Activated CD8-positive, alpha-beta memory T cell treated with anti-CD3 and anti-CD28 coated beads for 24 hours (primary cell): ENCODE results near the gene PPP1R14B.
"Not testable (repeated sequence)": the region's sequence is repeated elsewhere in the genome, so short reads cannot be mapped to it uniquely, and the experiment has no call there.

ENCODE experiments used
- DNase-seq: peaks from one replicate; pipeline ENCODE4 v3.0.0-alpha.2; 2020

PPP1R14B gene

GRCh38 chr11:64260147-64260708 is 13.5 kb upstream of the PPP1R14B start:
- no peak for DNase-seq

GRCh38 chr11:64259533-64260067 is 12.9 kb upstream of the PPP1R14B start:
- DNase-seq = no peak

GRCh38 chr11:64258946-64259532 is 12.3 kb upstream of the PPP1R14B start:
- no peak for DNase-seq

- DNase-seq = no peak
Observed at GRCh38 chr11:64258356-64258755, 11.6 kb upstream of the PPP1R14B start.

- DNase-seq = no peak
Observed at GRCh38 chr11:64256300-64256699, 9.6 kb upstream of the PPP1R14B start.

GRCh38 chr11:64255135-64256128 is 8.7 kb upstream of the PPP1R14B start:
- no peak for DNase-seq

DNA sequence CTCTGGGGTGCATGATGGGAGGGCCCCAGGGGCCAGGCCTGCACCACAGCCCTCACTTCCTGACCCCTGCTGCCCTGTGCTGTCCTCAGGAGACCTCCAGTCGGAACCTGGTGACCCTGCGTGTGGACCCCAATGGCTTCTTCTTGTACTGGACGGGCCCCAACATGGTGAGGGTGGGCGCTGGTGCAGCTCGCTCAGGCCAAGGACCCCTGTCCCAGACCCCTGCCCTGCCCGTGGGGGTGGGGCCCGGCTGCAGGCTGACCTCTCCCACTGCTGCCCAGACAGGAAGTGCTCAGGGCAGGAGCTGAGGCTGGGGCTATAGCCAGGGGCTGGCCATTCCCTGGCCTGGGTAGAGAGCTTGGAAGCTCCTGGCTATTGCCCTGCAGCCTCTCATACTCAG is 7.6 kb upstream of the PPP1R14B start:
- DNase-seq = no peak

DNA sequence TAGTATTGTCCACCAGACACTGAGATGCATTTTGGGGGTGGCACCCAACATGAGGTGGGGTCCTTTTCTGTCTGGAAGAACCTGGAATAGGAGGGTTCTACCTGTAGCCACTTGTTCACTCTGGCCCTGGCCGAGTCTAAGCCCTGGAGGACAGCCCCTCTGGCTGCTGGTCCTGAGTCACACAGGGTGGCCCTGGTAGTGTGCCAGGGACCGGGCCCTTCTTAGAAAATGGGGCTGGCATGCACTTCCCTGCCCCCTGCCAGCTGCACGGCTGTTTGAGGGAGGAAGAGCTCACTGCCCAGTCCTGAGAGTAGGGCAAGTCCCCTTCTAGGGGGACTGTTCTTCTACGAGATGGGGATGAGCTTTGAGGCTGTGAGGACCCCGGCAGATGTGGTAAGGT is 6.7 kb upstream of the PPP1R14B start:
- no peak for DNase-seq

- no peak for DNase-seq
Observed at GRCh38 chr11:64253043-64253442, 6.3 kb upstream of the PPP1R14B start.

DNA sequence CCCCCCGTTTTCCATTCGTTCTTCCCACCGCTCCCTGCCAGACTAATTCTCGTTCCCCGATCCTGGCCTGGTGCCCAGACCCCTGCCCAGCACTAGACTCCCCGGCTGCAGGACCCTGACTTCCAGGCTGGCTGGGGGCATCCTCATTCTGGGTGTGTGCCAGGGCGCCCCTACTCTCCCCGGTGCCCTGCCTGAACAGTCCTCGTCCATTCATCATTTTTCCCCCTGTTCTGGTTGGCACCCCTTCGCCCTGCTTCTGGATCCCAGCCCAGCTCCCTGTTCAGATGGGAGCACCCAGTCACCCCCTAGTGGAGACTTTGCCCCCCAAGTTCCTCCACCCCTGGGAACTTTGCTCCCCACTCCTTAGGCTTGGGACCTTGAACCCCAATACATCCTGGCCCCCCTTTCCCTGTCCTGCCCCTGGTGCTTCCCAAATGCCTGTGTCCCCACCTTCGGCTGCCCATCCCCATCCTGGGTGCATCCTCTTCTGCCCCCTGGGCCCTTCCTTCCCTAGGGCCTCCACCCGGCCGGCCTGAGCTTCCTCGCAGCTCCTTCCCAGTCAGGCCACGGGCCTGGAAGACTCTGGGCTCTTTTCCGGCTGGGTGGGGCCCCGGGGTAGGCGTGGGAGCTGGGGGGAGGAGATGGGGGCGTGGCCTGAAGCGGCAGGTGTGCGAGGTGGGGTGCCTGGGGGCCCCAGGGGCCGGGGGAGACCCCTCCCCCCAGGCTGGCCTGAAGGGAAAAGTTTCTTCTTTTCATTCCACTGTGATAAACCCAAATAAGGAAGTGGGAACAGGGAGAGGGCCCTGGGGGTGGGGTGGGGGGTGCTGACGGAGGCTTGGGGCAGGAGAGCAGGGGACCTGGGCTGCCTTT is 5.5 kb upstream of the PPP1R14B start:
- DNase-seq = peak; percentile 63

- no peak for DNase-seq
Observed at GRCh38 chr11:64251753-64252002, 4.9 kb upstream of the PPP1R14B start.

DNA sequence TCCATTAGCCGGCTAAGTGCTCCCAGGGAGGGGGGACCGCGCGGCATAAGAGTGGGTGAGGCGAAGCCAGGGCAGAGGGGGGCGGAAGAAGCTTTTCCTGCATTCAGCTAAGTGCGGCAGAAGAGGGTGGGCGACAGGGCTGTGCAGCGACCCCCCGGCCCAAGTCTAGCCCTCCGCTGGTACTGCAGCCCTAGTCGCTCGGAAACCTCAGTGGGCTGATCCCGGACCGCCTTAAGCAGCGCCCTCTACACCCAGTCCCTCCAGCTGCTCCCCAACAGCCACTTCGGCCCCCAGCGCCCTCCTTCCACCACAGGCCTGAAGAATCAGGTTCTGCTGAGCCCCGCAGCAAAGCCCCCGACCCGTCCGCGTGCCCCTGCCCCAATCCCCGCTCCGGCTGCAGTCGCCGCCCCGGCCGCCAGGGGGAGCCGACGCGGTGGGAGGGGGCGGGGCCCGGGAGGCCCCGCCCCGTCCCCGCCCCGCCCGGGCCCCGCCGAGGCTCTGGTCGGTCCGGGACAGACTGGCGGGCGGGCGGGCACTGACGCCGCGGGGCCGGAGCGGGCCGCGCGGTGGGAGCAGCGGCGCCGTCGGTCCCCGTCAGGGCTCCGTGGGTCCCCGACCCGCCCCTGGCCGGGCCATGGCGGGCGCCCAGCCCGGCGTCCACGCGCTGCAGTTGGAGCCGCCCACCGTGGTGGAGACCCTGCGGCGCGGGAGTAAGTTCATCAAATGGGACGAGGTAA is 4.4 kb upstream of the PPP1R14B start, which contains the start of gene PLCB3:
TSS of gene PLCB3 (plus strand) at position 515 of the 737 bp plus-strand sequence. CDS start at position 635, 120 bp downstream.
- peak; percentile 93 for DNase-seq

DNA sequence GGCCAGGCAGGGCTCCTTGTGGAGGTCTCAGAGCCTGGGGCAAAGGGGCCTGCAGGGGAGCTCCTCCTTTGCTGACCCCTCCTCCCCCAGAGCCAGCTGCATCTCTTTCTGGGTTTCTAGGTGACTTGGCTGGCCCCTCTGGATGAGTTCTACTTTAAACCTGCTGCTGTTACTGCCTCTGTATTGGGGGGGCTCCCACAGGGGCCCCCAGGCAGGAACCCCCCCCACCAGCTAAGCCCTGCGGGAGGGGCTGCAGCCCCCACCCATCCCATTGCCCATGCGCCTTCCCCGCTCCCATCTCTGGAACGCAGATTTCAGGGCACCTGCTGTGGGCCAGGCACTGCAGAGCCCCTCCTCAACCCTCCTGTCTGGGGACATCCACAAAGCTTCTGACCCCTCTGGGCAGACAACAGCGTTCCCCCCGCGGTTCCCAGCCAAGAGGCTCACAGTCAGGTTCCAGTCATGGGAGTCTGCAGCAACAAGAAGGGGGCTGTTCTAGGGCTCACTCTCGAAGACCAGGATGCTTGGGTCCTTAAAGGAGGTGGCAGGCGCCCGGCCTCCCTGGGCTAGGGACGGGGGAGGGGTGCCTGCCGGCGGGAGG is 3.8 kb upstream of the PPP1R14B start:
- no peak for DNase-seq

DNA sequence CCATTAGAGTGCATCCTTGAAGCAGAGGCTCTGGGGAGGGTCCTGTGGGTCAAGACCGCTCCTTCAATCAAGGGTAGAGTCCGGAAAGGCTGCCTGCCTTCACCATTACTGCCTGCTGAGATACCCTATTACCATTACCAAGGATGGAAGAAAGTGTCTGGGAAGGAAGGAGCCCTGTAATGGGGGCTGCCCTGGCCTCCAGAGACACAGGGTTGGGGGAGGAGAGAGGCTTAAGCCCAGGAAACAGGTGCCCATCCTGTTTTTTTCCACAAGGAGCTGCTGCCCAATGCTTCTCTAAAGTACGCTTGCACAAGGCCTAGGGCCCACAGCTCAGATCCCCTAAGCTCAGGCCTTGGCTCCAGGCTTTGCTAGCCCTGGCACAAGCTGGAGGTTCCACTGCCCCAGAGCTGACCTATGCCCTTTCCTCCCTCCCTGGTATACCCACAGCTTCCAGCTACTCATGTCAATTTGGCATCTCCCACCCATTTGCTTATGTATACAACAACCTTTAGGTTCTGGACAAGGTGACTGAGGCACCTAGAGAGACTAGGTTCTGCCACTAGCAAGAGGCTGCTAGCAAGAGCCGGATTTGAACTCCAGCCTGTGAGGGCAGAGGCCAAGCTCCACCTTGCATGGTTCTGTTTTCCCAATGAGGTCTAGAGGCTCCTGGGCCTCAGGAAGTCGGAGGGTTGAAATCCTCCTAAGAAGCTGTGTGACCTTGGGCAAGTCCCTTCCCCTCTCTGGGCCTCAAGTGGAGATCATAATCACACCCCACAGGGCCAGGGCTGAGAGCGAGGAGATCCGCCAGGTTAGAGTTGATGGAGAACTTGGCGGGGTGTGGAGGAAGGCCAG is 3.0 kb upstream of the PPP1R14B start:
- DNase-seq = no peak

GRCh38 chr11:64249038-64249437 is 2.3 kb upstream of the PPP1R14B start:
- DNase-seq = no peak

GRCh38 chr11:64248578-64248977 is 1.8 kb upstream of the PPP1R14B start:
- no peak for DNase-seq

- no peak for DNase-seq
Observed at GRCh38 chr11:64247729-64248531, 1.2 kb upstream of the PPP1R14B start.

- not testable (repeated sequence) for DNase-seq
Observed at GRCh38 chr11:64246621-64246870, 197 bp downstream of the PPP1R14B start.

DNA sequence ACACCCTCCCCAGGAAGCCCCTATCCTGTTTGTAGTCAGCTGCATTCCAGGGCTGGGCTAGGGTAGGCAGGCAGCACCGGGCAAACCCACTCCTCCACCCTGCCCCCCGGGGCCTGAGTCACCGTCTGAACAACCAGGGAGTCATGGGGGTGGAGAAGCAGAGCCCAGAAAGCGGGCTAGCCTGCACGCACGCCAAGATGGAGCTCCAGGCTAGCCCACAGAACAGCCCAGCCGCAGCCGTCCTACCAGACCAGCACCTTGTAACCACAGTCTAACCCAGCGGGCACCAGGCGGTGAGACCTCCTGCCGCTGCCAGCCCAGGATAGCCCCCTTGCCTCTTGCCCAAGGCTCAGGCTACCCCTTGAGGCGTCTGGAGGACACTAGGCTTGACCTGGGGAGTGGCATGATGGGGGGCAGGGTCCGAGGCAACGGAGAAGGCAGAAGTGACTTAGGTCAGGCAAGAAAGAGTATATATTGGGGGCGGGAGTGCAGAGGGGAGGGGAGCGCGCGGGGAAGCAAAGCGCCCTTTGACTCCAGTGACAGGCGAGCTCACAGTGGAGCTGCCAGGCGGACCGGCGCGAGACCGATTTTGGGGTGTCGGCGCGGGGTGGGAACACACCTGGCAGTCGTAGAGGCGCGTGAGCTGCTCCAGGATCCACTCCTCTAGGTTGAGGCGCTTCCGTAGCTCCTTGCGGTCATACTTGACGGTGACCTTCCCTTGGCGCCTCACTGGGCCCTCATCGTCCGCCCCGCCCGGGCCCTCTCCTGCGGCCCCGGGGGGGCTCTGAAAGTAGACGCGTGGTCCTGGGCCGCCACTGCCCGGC is 734 bp downstream of the PPP1R14B start:
- peak; percentile 91 for DNase-seq
